NCI-H2029 (cell line): ENCODE measurements around the gene ZBTB43.
"Not testable (repeated sequence)": the region's sequence is repeated elsewhere in the genome, so short reads cannot be mapped to it uniquely, and the experiment has no call there.

Source experiments
- DNase-seq: peaks from one replicate; lab custom pipeline; 2025; lab: John Stamatoyannopoulos, UW

The ZBTB43 gene, protein sequence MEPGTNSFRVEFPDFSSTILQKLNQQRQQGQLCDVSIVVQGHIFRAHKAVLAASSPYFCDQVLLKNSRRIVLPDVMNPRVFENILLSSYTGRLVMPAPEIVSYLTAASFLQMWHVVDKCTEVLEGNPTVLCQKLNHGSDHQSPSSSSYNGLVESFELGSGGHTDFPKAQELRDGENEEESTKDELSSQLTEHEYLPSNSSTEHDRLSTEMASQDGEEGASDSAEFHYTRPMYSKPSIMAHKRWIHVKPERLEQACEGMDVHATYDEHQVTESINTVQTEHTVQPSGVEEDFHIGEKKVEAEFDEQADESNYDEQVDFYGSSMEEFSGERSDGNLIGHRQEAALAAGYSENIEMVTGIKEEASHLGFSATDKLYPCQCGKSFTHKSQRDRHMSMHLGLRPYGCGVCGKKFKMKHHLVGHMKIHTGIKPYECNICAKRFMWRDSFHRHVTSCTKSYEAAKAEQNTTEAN

GRCh38 chr9:126804696-126805553 lies at the start of gene ZBTB43:
ZBTB43 (plus strand) TSS chr9:126805040; CDS start chr9:126832510, 27,470 bp downstream.
- peak; percentile 96 for DNase-seq

GRCh38 chr9:126755317-126755875 lies 49.4 kb upstream of the ZBTB43 start:
- no peak for DNase-seq

DNA sequence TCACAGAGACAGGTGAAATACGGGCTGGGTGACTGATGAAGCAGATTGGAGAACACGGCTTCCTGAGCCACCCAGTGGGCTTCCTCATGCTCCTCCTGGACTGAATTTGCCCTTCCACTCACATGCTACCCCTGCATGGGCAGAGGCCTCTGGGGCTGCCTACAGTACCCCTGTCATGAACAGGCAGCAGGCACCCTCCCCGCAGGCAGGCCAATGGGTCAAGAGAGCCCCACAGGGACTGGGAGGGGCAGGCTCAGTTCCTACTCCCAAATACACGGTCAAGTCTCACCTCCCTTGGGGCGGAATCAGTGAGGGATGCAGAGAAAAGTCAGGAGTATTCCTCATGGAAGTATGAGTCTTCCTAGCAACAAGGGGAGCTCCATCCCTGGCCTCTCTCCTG lies 48.6 kb upstream of the ZBTB43 start:
- no peak for DNase-seq

DNA sequence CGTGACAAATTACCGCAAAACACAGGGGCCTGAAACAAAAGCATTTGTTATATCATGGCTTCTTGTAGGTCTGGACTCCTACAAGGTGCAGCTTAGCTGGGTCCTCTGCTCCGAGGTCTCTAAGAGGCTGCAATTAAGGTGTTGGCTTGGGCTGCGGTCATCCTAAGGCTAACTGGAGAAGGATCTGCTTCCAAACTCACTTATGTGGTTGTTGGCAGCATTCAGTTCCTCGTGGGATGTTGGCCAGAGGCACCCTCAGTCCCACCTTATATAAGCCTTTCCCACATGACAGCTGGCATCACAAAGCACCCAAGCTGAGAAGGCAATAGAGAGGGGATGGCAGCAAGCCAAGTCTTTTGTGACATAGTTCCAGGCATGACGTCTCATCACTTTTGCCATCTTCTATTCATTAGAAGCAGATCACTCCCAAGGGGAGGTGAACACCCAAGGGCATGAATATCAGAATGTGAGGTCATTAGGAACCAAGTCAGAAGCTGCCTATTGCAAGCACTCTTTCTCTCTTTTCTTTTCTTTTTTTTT lies 47.9 kb upstream of the ZBTB43 start:
- peak; percentile 89 for DNase-seq

DNA sequence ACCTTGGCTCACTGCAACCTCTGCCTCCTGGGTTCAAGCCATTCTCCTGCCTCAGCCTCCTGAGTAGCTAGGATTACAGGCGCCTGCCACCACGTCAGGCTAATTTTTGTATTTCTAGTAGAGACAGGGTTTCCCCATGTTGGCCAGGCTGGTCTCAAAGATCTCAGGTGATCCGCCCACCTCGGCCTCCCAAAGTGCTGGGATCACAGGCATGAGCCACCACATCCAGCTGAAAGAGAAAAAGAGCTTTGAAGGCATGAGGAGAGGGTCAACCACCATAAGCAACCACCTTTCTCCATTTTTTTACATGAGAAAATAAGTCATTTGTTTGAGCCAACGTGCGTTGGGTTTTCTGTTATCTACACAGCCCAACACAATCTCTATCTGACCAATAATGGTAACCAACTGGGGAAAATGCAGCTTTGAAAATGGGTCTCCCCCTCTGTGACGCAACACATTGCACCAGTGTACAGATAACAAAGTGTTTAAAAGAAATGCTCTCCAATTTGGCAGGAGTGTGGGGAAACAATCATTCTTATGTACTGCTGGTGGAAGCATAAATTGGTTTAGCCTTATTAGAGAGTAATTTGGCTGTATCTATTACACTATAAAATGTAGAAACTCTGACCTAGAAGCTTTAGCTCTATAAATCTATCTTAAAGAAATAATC lies 45.8 kb upstream of the ZBTB43 start:
- no peak for DNase-seq

DNA sequence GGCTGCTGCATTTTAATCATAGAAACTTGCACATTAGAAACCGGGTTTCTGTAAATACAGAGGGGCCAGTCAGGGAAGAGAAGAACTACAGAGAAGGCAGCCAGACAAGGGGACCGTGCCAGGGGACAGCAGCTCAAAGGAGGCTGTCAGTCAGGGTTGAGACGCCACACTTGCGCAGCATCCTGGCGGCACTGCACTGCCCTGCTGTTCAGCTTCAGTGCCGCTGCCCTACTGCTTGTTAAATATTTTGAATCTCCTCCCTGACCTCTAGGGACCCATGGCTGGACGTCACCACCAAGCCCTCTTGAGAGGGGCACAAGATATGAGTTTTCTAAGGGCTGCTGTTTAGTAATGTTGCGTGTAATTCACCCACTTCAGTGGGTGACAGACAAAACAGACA lies 43.6 kb upstream of the ZBTB43 start:
- DNase-seq: no peak

DNA sequence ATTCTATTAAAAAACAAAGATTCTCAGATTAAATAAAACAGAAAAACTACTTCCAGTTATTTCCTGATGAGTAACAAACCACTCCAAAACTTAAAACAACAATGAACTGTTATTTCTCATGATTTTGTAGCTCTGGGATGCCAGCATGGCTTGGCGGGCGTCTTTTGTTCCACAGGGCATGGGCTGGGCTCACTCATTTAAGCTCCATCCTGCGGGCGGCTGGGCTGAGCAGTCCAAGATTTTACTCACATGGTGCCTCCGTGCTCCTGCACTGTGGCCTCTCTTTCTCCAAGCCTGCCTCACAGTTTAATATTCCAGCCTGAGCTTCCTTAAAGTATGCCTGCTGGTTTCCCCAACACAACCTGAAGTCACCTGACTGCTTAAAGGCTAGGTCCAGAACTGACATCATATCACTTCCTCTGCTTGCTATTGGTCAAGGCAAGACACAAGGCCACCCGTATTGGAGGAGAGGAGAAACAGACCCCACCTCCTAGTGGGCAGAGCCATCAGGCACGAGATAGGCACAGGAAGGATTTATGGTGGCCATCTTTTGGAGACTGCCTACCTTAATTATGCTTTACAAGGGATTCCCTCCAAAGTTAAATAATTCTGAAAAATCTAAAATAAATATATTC lies 41.6 kb upstream of the ZBTB43 start:
- no peak for DNase-seq

GRCh38 chr9:126773004-126773607 lies 31.7 kb upstream of the ZBTB43 start:
- DNase-seq: no peak

- no peak for DNase-seq
Measured at GRCh38 chr9:126775926-126776325, 28.9 kb upstream of the ZBTB43 start.

GRCh38 chr9:126777733-126778132 lies 27.1 kb upstream of the ZBTB43 start:
- no peak for DNase-seq

- DNase-seq: no peak
Measured at GRCh38 chr9:126778141-126778540, 26.7 kb upstream of the ZBTB43 start.

- not testable (repeated sequence) for DNase-seq
Measured at GRCh38 chr9:126778696-126779095, 26.1 kb upstream of the ZBTB43 start.

DNA sequence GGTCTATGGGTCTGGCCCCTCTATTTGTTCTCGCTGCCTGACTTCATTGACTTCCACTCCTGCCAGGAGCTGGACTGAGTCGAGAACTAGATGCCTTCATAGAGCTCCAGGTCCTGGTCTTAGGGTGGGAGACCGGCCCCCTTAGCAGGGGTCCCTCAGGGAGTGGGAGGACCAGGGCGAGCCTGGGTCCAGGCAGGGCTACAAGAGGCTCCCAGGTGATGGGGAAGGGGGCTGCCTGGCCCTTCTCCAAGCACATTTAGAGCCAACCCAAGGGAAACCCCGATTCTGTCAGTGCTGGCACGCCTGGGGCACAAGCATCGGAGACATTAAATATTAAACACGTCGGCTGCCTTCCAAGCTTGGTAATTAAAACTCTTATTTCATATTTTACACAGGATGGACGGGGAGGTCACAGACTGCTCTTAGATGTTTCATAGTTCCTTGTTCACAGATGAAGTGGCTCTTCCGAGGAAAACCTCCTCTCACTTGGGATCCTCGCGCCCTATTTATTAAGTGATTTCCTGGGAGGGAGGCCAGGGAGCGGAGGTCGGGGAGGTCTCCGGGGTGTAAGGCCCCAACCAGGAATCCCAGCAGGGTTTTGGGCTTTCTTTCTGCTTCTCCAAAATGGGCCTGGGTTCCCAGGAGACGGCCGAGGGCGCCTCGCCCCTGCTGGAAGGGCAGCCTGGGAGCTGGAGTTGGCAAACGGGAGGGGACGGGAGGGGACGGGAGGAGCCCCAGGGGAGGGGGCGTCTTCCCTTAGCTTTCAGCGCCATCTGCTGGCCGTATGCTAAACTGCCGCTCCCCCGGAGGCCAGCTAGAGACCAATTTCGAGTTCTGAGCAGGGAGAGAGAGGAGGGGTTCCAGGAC lies 23.4 kb upstream of the ZBTB43 start:
- DNase-seq: peak; percentile 64

GRCh38 chr9:126782053-126782388 lies 22.8 kb upstream of the ZBTB43 start:
- no peak for DNase-seq

DNA sequence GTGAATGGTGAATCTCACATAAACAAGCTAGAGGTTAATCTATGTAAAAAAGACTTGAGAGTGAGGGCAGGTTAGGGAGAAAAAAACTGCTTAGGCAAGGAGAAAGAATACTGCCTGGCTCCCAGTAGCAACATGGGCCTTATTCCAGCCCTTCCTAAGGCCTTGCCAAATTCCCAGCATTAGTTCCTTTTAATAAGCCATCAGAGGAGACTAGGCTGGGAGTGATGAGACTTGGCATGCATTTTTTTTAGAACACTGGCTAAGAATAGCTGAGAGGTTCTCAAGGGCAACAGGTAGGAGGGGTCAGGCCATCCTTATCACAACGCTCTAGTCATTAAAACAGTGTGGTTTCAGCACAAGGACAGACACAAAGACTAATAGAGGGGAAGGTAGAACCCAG lies 20.9 kb upstream of the ZBTB43 start:
- no peak for DNase-seq

- no peak for DNase-seq
Measured at GRCh38 chr9:126784401-126784800, 20.4 kb upstream of the ZBTB43 start.

DNA sequence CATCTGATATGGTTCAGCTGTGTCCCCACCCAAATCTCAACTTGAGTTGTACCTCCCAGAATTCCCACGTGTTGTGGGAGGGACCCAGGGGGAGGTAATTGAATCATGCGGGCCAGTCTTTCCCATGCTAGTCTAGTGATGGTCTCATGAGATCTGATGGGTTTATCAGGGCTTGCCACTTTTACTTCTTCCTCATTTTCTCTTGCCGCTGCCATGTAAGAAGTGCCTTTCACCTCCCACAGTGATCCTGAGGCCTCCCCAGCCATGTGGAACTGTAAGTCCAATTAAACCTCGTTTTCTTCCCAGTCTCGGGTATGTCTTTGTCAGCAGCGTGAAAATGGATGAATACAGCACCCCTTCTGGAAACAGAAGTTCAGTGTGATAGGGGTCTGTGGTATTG lies 20.0 kb upstream of the ZBTB43 start:
- DNase-seq: not testable (repeated sequence)

GRCh38 chr9:126788046-126788445 lies 16.8 kb upstream of the ZBTB43 start:
- no peak for DNase-seq

GRCh38 chr9:126788634-126789349 lies 16.0 kb upstream of the ZBTB43 start:
- no peak for DNase-seq
